Right ventricle myocardium superior (tissue), 1 donor: ENCODE measurements around the gene COL15A1. TPM values are rescaled to one million over a fixed set of nuclear protein-coding genes. Genes with fewer than 3 reads are reported as not detected.
"Not testable (repeated sequence)": the region's sequence is repeated elsewhere in the genome, so short reads cannot be mapped to it uniquely, and the experiment has no call there.

Experiments used
- ATAC-seq: fragments of 200-7000 bp; cut with Tn5 transposase; one replicate; pipeline ENCODE4 v1.9.1; 2020; ENCODE audit warnings: mild to moderate bottlenecking; ENCODE audit not compliant: poor library complexity
- DNase-seq: peaks from one replicate; pipeline ENCODE4 v3.0.0-alpha.2; 2020
- intact Hi-C: fragments of 100-400 bp; cut with DNase I; formaldehyde crosslinking; loops from one replicate; pipeline ENCODE4 v1.11.2; 2022
- long read RNA-seq: library from polyadenylated mRNA; unstranded; transcript quantifications from one replicate; pipeline ENCODE4 v2.0.0, GENCODE V29; 2021
- total RNA-seq: library from RNA; stranded (reverse); fragmentation: NEBNext Ultra II Directional; extraction: Animal tissue kit (Norgen Biotek cat#: 25700); gene quantifications from one replicate; pipeline ENCODE4 v1.2.1, GENCODE V29; 2021
- donor health status: DM: no; HTN: yes; CAD: no; lungs with severe emphysema.

COL15A1 gene
- total RNA-seq, result 55.9 TPM
- long read RNA-seq, full-length matches to known transcripts, result 63 of 135 reads
- long read RNA-seq, partial matches to known transcripts, result 53 of 135 reads
- long read RNA-seq, other reads (novel, unspliced or antisense), result 19 of 135 reads

GRCh38 chr9:98943682-98944056 is at the start of gene COL15A1:
TSS of gene COL15A1 (plus strand) at chr9:98943907. CDS start at chr9:98944062, 155 bp downstream.
- ATAC-seq (peak; percentile 75), DNase-seq (no peak)
- intact Hi-C loops, result no loop called here

DNA sequence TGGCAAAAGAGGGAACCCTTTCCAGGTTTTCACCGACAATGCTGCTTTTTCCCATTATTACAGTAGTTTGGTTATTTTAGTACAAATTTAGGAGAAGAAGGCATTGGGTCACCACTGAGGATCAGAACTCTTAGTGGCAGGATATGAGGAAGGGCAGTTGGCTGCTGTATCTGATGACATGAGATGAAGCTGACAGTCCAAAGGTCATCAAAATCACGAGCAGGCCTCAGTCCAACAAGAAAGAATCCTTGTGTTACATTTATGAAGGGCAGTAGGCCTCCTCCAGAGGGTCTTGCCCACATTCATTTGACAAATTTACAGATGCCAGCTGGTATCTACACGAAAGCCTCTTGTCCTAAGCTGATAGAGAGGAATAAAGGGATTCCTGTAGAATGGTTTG is 49.5 kb upstream of the COL15A1 start:
- intact Hi-C loops, result no loop called here
- DNase-seq (no peak), ATAC-seq (no peak)

- DNase-seq, result no peak
- ATAC-seq, result no peak
- intact Hi-C loops, result no loop called here
Measured at GRCh38 chr9:98894761-98895160, 48.9 kb upstream of the COL15A1 start.

DNA sequence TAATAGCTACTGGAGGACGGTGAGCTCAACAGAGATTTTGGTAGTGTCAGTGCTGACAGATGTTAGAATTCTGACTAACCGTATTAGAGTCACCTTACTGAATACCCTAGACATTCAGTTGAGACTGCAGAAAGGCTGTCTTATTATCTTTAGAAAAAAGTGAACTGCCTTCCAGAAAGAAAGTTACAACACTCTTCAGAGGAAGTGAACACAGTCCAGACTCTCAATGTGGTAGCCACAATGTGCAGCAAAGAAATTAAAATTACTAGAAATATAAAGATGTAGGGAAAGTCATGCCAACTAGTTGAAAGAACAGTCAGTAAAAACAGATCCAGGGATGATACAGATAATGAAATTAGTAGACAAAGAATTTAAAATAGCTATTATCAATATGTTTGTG is 47.1 kb upstream of the COL15A1 start:
- intact Hi-C loops, result no loop called here
- ATAC-seq (no peak), DNase-seq (no peak)

GRCh38 chr9:98897745-98898144 is 46.0 kb upstream of the COL15A1 start:
- intact Hi-C loops, result no loop called here
- ATAC-seq (no peak), DNase-seq (no peak)

GRCh38 chr9:98899408-98900056 is 44.2 kb upstream of the COL15A1 start:
- DNase-seq (no peak), ATAC-seq (no peak)
- intact Hi-C loops, result no loop called here

DNA sequence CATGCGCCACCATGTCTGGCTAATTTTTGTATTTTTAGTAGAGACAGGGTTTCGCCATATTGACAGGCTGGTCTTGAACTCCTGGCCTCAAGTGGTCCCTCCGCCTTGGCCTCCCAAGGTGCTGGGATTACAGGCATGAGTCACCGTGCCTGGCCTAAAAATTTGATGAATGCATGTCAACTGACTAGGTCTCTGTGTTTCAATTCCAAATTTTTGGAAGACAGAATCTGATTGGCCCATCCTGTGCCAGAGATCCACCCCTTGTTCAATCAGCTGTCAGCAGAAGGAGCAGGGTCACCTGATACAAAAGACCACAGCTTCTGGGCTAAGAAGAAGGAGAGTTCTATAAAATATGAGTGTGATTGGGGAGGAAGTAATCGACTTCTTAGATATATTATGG is 43.5 kb upstream of the COL15A1 start:
- ATAC-seq (no peak), DNase-seq (no peak)
- intact Hi-C loops, result no loop called here

DNA sequence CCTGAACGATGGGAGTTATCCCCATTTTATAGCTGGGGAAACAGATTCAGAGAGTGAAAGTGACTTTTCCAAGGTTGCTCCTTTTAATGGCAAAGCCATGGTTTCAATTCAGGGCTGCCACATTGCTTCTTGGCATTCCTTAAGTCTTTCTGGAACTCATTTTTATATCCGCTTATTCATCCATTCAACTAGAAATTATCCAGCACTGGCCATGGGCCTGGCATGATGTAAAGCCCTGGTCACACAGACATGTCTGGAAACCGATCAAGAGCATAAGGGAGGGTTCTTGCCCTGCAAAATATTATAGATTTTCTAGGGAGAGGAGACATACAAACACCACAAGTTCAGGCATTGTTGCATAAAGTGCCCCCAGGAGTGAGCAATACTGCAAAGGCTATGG is 43.0 kb upstream of the COL15A1 start:
- DNase-seq (no peak), ATAC-seq (no peak)
- intact Hi-C loops, result no loop called here

DNA sequence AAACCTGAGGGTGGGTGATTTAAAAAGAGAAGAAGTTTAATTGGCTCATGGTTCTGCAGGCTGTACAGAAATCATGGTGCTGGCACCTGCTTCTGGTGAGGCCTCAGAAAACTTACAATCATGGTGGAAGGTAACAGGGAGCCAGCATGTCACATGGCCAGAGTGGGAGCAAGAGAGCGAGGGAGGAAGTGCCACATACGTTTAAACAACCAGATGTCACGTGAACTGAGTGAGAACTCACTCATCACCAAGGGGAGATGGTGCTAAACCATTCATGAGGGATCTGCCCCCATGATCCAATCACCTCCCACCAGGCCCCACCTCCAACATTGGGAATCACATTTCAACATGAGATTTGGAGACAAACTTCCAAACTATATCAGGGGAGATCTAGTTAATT is 41.9 kb upstream of the COL15A1 start:
- intact Hi-C loops, DNase-seq, ATAC-seq: not testable (repeated sequence)

DNA sequence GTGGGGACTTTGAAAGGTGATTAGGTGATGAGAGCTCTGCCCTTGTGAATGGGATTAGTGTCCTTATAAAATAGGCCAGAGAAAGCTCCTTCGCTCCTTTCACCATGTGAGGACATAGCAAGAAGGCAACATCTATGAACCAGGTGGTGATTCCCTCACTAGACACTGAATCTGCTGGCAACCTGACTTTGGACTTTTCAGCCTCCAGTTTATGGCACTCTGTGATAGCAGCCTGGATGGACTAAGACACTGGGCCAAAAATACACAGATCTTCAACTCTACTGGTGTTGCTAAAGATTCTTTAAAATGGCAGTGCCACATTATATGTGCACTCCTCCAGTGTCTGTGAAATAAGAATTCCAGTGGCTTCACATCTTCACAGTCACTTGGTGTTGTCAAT is 41.2 kb upstream of the COL15A1 start:
- intact Hi-C loops, result no loop called here
- no peak for DNase-seq
- no peak for ATAC-seq

- no peak for DNase-seq
- intact Hi-C loops, result no loop called here
- no peak for ATAC-seq
Measured at GRCh38 chr9:98902925-98903324, 40.8 kb upstream of the COL15A1 start.

GRCh38 chr9:98903961-98904411 is 39.7 kb upstream of the COL15A1 start:
- intact Hi-C loops, result no loop called here
- no peak for DNase-seq
- ATAC-seq, result no peak

DNA sequence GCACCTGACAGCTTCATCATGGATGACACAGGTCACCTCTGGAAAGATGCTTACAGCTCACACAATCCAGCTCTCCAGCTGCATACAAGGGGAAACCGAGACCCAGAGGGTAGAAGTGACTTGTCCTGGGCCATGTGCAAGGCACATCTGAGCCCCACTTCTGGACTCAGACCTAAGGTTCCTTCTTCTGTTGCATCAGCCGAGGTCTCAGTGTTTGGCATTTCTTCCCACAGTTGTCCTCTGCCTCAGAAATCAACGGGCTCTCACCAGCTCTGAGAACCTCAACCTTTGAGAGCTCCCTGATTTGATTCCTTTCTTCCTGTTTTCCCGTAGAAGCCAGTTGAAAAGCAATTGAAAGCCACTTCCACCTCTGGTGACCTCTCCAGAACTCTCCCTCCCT is 38.7 kb upstream of the COL15A1 start:
- intact Hi-C loops, result no loop called here
- ATAC-seq, result no peak
- DNase-seq, result no peak

DNA sequence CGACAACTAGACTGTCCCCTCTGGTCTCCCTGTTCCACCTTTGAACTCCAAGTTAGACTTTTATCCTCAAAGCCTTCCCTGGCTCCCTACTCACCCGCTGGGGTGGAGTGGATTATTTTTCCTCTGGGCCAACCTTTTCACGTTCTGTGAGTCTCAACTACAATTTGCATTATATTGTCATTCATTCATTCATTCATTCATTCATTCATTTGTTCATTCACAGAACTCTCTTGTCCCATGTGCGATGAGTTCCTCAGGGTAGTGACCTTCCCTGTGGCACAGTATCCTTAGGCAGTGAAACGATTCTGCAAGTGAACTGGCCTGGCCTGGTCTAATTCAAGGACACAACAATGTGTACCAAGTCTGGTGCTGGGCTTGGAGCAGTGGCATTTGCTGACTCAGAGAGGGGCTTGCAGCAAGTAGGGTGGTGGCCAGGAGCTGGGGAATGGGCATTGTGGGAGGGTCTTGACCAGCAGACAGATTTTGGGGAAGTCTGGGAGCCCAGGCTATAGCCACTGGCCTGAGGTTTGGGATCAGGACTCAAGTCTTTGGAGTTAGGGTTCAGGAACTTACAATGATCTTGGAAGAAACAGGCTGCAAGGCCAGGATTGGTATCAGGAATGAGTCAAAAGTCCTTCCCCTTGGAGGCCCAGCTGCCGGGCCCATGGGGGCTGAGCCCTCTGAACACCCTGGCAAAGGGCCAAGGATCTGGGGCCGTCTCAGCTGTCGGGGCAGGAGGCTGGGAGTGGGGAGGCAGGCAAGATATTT is 37.2 kb upstream of the COL15A1 start:
- peak; percentile 7 for ATAC-seq
- intact Hi-C loops, result no loop called here
- peak; percentile 74 for DNase-seq

- ATAC-seq, result peak; percentile 55
- intact Hi-C loops, result no loop called here
- DNase-seq, result no peak
Measured at GRCh38 chr9:98907055-98907454, 36.7 kb upstream of the COL15A1 start.

GRCh38 chr9:98908897-98909634 is 34.6 kb upstream of the COL15A1 start:
- DNase-seq (no peak), ATAC-seq (no peak)
- intact Hi-C loops, result no loop called here

- intact Hi-C loops, result no loop called here
- DNase-seq (no peak), ATAC-seq (no peak)
Measured at GRCh38 chr9:98909935-98910334, 33.8 kb upstream of the COL15A1 start.

DNA sequence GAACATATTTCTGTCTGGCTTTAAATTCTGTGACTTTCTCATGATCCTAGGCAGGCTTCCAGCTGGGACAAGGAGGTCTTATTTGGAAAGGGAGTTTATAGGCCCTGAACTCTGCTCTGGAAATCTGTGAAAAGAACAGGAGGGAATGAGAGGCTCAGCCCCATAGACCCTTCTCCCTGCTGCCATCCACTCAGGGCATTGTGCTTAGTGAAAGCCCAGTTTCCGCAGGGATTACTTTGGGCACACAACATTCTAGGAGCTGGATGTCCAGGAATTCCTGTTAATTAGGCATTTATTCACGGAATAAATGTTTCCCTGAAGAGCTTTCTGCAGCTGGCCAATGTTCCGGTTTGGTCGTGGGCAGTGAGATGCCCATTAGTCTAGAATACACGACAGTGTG is 32.7 kb upstream of the COL15A1 start:
- no peak for DNase-seq
- ATAC-seq, result no peak
- intact Hi-C loops, result no loop called here

DNA sequence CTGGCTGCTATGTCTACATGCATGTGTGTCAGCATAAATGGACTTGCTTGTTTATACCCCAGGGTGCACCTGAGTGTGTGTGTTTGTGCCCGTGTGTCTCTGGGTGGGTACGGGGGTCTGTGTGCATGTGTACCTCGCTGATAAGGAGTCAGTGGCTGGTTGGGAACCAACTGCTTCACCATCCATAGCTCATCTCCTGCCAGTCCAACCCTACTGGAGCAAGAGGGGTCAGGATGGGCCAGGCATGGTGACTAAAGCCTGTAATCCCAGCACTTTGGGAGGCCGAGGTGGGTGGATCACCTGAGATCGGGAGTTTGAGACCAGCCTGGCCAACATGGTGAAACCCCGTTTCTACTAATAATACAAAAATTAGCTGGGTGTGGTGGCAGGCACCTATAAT is 32.0 kb upstream of the COL15A1 start:
- ATAC-seq, DNase-seq, intact Hi-C loops: not testable (repeated sequence)

DNA sequence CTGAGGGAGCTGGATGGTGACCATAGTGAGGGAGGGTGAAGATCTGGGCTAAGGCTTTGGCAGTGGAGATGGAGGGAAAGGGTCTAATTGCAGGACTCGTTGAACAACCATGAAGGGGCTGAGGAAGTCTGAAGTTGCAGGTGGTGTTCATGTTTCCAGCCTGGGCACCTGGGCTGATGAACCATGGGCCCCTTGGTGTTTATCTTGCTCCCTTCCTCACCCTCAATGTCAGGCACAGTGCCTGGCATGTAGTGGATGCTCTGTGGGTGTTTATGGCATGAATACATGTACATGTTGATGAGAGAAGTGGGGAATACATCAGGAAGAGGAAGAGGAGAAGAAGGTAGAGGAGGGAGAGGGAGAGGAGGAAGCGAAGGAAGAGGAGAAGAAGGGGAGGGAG is 31.3 kb upstream of the COL15A1 start:
- ATAC-seq (no peak), DNase-seq (no peak)
- intact Hi-C loops, result no loop called here
